ENCODE data around the gene NTM.

The NTM gene

DNA sequence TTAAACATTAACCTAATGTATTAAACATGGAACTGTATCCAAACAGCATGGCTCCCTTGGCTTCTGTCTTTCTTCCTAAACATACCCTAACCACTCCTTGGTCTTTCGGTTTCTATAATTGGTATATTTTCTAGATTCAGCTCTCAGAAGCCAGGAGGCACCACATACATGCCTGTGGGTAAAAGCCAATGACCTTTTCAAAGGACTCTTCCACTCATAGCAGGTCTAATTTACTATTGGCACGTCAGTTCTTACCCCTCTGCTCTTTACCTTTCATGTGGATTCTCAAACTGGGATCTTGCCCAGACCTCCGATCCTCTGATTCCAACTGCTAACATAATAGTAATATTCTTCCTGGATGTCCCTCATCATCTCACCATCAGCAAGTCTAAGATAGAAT, 835.1 kb downstream of the NTM start:
- H3K4me3 ChIP-seq (replicated peaks in 1 of 2; ENCODE audit: low read depth in 2 of 2, low read length in 2 of 2) = no peak overlapping the region
- TF ChIP-seq, protein P1, sequence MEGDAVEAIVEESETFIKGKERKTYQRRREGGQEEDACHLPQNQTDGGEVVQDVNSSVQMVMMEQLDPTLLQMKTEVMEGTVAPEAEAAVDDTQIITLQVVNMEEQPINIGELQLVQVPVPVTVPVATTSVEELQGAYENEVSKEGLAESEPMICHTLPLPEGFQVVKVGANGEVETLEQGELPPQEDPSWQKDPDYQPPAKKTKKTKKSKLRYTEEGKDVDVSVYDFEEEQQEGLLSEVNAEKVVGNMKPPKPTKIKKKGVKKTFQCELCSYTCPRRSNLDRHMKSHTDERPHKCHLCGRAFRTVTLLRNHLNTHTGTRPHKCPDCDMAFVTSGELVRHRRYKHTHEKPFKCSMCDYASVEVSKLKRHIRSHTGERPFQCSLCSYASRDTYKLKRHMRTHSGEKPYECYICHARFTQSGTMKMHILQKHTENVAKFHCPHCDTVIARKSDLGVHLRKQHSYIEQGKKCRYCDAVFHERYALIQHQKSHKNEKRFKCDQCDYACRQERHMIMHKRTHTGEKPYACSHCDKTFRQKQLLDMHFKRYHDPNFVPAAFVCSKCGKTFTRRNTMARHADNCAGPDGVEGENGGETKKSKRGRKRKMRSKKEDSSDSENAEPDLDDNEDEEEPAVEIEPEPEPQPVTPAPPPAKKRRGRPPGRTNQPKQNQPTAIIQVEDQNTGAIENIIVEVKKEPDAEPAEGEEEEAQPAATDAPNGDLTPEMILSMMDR (IDR thresholded peaks at IDR 0.05; ENCODE audit: low read depth, low read length) = no peak
- no peak for DNase-seq (ENCODE audit: low read depth in 2 of 2)

DNA sequence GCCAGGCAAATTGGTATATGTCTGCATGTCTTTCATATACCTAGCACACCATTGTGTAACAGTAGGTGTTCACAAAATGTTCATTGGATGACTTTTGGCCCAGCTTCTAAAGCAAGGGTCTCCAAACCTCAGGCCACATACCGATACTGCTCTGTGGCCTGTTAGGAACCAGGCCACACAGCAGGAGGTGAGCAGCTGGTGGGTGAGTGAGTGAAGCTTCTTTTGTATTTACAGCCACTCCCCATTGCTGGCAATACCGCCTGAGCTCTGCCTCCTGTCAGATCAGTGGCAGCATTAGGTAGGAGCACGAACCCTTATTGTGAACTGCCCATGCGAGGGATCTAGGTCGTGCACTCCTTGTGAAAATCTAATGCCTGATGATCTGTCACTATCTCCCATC, 836.6 kb downstream of the NTM start:
- H3K4me3 ChIP-seq (replicated peaks in 1 of 2; ENCODE audit: low read depth in 2 of 2, low read length in 2 of 2) = no peak overlapping the region
- no peak for DNase-seq (ENCODE audit: low read depth in 2 of 2)
- TF ChIP-seq, protein P1 (IDR thresholded peaks at IDR 0.05; ENCODE audit: low read depth, low read length) = no peak

DNA sequence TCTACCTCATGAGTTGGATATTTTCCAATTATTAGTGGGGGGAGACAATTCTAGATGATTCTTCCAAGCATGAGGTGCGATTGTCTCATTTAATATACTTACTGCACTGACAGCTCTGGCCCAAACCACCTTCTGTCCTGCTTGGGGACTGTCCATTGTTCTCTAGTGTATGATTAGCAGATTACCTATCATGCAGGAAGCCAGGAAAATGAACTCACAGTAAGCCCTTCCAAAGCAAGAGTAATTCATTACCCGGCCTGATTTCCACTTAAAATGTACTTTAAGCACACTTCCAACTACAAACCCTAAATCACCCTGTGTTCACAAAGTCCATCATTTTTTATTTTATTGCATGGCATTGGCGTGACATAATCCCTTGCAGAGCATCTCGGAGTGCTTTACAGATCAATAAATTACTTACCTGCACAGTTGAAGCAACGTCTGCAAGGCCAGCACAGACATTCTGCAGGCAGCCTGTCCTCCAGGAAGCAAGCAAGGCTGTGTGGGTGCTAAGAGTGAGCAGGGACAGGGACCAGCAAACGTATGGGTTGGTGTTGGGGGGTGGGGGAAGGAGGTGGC, 838.2 kb downstream of the NTM start:
- no peak overlapping the region for H3K4me3 ChIP-seq (replicated peaks in 1 of 2; ENCODE audit: low read depth in 2 of 2, low read length in 2 of 2)
- TF ChIP-seq, protein P1 (IDR thresholded peaks at IDR 0.05; ENCODE audit: low read depth, low read length) = no peak
- DNase-seq (ENCODE audit: low read depth in 2 of 2) = no peak

DNA sequence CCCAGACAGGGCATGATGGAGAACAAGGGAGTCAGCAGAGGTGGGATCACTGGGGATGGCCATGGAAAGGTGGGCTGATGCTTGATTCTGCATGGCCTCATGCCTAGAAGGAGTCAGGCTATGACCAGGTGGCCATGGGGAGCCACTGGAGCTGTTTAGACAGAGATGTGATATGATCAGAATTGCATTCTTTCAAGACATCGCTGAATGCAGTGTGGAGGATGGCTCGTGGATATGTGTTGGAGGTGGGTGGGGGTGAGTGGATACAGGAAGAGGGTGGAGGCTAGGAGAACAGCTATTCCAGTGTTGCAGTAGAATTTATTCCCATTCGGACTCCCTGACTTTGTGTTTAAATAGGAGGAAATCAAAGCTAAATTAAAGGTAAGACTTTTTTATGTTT, 841.1 kb downstream of the NTM start:
- DNase-seq (ENCODE audit: low read depth in 2 of 2) = no peak
- no peak overlapping the region for H3K4me3 ChIP-seq (replicated peaks in 1 of 2; ENCODE audit: low read depth in 2 of 2, low read length in 2 of 2)
- TF ChIP-seq, protein P1 (IDR thresholded peaks at IDR 0.05; ENCODE audit: low read depth, low read length) = no peak

DNA sequence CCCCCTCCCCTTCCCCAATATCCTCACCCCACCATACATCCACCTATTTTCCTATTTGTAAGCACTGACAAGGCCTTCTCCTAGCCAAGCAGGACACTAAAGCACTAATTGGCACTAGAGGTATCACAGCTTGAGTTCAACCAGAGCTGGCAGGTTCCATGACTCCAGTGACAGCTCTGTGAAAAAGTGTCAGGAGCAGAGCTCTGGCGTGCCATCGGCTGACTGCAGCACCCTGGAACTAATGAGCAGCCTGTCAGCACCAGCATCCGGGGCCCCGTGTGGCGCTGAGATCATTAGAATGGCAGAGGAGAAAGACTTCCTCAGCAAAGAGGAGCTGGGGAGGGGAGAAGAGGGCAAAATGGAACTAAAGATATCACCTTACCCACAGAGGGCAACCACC, 847.4 kb downstream of the NTM start:
- no peak for DNase-seq (ENCODE audit: low read depth in 2 of 2)
- no peak overlapping the region for H3K4me3 ChIP-seq (replicated peaks in 1 of 2; ENCODE audit: low read depth in 2 of 2, low read length in 2 of 2)
- TF ChIP-seq, protein P1 (IDR thresholded peaks at IDR 0.05; ENCODE audit: low read depth, low read length) = no peak

DNA sequence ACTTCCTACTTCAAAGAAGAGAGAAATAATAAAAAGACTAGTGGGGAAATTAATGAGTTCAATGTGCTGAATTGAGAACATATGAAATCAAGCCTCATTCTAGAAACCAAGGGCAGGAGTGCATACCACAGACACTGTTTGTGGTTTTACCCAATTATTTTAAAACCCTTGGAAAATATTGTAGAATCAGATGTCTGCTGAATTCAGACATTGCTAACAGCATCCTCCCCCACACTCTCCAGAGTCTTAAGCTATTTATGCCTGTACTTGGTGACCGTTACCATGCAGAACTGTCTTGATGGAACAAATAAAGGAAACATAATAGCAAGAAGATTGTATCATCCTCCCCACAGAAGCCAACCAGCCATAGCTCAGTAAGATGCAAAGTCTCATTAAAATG, 850.1 kb downstream of the NTM start:
- no peak overlapping the region for H3K4me3 ChIP-seq (replicated peaks in 1 of 2; ENCODE audit: low read depth in 2 of 2, low read length in 2 of 2)
- peak; percentile 34 to 69 for DNase-seq (ENCODE audit: low read depth in 2 of 2)
- TF ChIP-seq, protein P1 (IDR thresholded peaks at IDR 0.05; ENCODE audit: low read depth, low read length) = no peak

DNA sequence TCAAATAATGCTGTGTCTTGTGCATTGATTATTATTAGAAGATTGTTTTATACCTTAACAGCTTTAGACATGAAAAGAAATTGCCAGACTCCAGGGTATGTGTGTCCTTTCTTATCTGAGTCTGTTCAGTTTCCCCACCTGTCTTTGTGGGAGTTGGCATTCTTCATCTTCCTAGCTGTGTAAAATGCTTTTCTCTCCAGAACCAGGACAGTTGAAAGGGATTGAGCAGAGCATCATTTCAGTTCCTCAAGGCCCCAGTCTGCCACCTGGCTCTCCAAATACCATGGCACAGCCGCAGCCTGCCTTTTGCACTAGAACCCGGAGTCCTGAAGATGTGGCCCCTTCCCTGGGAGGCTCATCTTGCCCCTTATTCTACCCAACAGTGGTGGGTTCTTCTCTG, 851.9 kb downstream of the NTM start:
- TF ChIP-seq, protein P1 (IDR thresholded peaks at IDR 0.05; ENCODE audit: low read depth, low read length) = no peak
- DNase-seq (ENCODE audit: low read depth in 2 of 2) = no peak
- no peak overlapping the region for H3K4me3 ChIP-seq (replicated peaks in 1 of 2; ENCODE audit: low read depth in 2 of 2, low read length in 2 of 2)
